Measurements from ENCODE around the gene TMPRSS5.

- TF ChIP-seq CTCF (conservative IDR thresholded peaks at IDR 0.05; ENCODE audit: low read depth, low read length) (no peak), EZH2 (IDR thresholded peaks at IDR 0.05; ENCODE audit: low read length, unreplicated experiment) (no peak), EZH2phosphoT487 (IDR thresholded peaks at IDR 0.05; ENCODE audit: borderline replicate concordance, low read length) (no peak)
Measured at GRCh38 chr11:113668255-113668654, 37.9 kb downstream of the TMPRSS5 start.

Measured in PC-3 (cell line).